Endothelial cell of umbilical vein (primary cell): ENCODE measurements around the gene TENM4.

Experiments
- EZH2 ChIP-seq: IDR thresholded peaks from 2 replicates; pipeline ENCODE4 v1.6.1; 2012; ENCODE audit warnings: borderline replicate concordance, low read depth, mild to moderate bottlenecking, moderate library complexity, low read length, inconsistent platforms; ENCODE audit not compliant: severe bottlenecking
- JUN ChIP-seq: IDR thresholded peaks from 2 replicates; pipeline ENCODE4 v1.6.1; 2011; ENCODE audit warnings: borderline replicate concordance, low read depth; ENCODE audit not compliant: insufficient read length, insufficient read depth
- MAX ChIP-seq: IDR thresholded peaks from 2 replicates; pipeline ENCODE4 v1.6.1; 2011; ENCODE audit not compliant: insufficient read depth, insufficient read length
- MYC ChIP-seq: IDR thresholded peaks from one replicate; pipeline ENCODE4 v1.6.1; 2011; ENCODE audit warnings: mild to moderate bottlenecking, low read depth, low read length
- POLR2A ChIP-seq: IDR thresholded peaks from 2 replicates; pipeline ENCODE4 v1.6.1; 2012; ENCODE audit warnings: low read depth, mild to moderate bottlenecking, control low read depth, low read length
- TF ChIP-seq, protein P1 (sequence below), 2 donors: IDR thresholded peaks; 1 replicate in 1 of 2; 2 replicates in 1 of 2; pipeline ENCODE4 v1.5.1; 2011; ENCODE audit warnings: low read length in 2 of 2, mild to moderate bottlenecking in 2 of 2, moderate library complexity in 2 of 2, control low read depth in 1 of 2, inconsistent platforms in 1 of 2, low read depth in 1 of 2; ENCODE audit not compliant: insufficient read depth in 1 of 2; ENCODE audit errors: extremely low read depth in 1 of 2

GRCh38 chr11:78920329-78920728 is 520.5 kb downstream of the TENM4 start:
- TF ChIP-seq EZH2 (no peak), POLR2A (no peak), MYC (no peak), JUN (no peak), MAX (no peak)
- TF ChIP-seq, protein P1, sequence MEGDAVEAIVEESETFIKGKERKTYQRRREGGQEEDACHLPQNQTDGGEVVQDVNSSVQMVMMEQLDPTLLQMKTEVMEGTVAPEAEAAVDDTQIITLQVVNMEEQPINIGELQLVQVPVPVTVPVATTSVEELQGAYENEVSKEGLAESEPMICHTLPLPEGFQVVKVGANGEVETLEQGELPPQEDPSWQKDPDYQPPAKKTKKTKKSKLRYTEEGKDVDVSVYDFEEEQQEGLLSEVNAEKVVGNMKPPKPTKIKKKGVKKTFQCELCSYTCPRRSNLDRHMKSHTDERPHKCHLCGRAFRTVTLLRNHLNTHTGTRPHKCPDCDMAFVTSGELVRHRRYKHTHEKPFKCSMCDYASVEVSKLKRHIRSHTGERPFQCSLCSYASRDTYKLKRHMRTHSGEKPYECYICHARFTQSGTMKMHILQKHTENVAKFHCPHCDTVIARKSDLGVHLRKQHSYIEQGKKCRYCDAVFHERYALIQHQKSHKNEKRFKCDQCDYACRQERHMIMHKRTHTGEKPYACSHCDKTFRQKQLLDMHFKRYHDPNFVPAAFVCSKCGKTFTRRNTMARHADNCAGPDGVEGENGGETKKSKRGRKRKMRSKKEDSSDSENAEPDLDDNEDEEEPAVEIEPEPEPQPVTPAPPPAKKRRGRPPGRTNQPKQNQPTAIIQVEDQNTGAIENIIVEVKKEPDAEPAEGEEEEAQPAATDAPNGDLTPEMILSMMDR (IDR thresholded peaks at IDR 0.05; ENCODE audit: extremely low read depth in 1 of 2, insufficient read depth in 1 of 2, low read depth in 1 of 2, low read length in 2 of 2): no peak
